Osteocyte (in vitro differentiated cells): ENCODE results near the gene FGL2. TPM values are rescaled to one million over a fixed set of nuclear protein-coding genes. Genes with fewer than 3 reads are reported as not detected.
"Not testable (repeated sequence)": the region's sequence is repeated elsewhere in the genome, so short reads cannot be mapped to it uniquely, and the experiment has no call there.

Experiments
- DNase-seq: peaks from one replicate; pipeline ENCODE4 v3.0.0; 2021; ENCODE audit warnings: mixed read lengths; ENCODE audit not compliant: unreplicated experiment; ENCODE audit errors: extremely low spot score
- H3K27ac Mint-ChIP-seq: one replicate; pipeline ENCODE4 v1.8.0; 2021; ENCODE audit warnings: mild to moderate bottlenecking, mixed read lengths; ENCODE audit not compliant: unreplicated experiment
- H3K27me3 Mint-ChIP-seq: one replicate; pipeline ENCODE4 v1.8.0; 2021; ENCODE audit warnings: mixed read lengths; ENCODE audit not compliant: unreplicated experiment
- H3K36me3 Mint-ChIP-seq: one replicate; pipeline ENCODE4 v1.8.0; 2021; ENCODE audit warnings: mixed read lengths; ENCODE audit not compliant: unreplicated experiment
- H3K4me1 Mint-ChIP-seq: one replicate; pipeline ENCODE4 v1.8.0; 2021; ENCODE audit warnings: mixed read lengths; ENCODE audit not compliant: unreplicated experiment
- H3K4me3 Mint-ChIP-seq: one replicate; pipeline ENCODE4 v1.8.0; 2021; ENCODE audit warnings: mild to moderate bottlenecking, moderate library complexity, mixed read lengths; ENCODE audit not compliant: unreplicated experiment
- H3K9me3 Mint-ChIP-seq: one replicate; pipeline ENCODE4 v1.8.0; 2021; ENCODE audit warnings: mixed read lengths; ENCODE audit not compliant: unreplicated experiment
- CTCF ChIP-seq: fragments of 200-600 bp; sonication (generic); IDR thresholded peaks from 2 replicates; pipeline ENCODE4 v1.5.0; 2021; ENCODE audit warnings: antibody characterized with exemption, mild to moderate bottlenecking, moderate library complexity
- total RNA-seq: library from RNA; stranded (reverse); gene quantifications from 2 replicates; pipeline ENCODE4 v1.2.1, GENCODE V29; 2021

Gene FGL2
- total RNA-seq, 1 donor from 2014 or later = 0.16 TPM

- Mint-ChIP-seq H3K4me3 (no peak overlapping the region), H3K9me3 (no peaks in the 10 kb centered on the region), H3K36me3 (peaks cover 3% of the 10 kb centered on the region), H3K27me3 (no peaks in the 10 kb centered on the region), H3K4me1 (peaks cover 9% of the 10 kb centered on the region), H3K27ac (no peak overlapping the region)
- no peak for DNase-seq
- TF ChIP-seq CTCF = no peak
Observed at GRCh38 chr7:77238703-77239136, 39.1 kb upstream of the FGL2 start.

- no peak overlapping the region for H3K27ac Mint-ChIP-seq
- TF ChIP-seq CTCF = no peak
- H3K4me3 Mint-ChIP-seq = no peak overlapping the region
Observed at GRCh38 chr7:77235276-77235675, 35.7 kb upstream of the FGL2 start.

GRCh38 chr7:77232467-77232866, 32.8 kb upstream of the FGL2 start:
- DNase-seq = no peak
- H3K27ac Mint-ChIP-seq = no peak overlapping the region
- peaks cover 11% of the 10 kb centered on the region for H3K9me3 Mint-ChIP-seq
- no peaks in the 10 kb centered on the region for H3K27me3 Mint-ChIP-seq
- no peak overlapping the region for H3K4me3 Mint-ChIP-seq
- H3K36me3 Mint-ChIP-seq = no peaks in the 10 kb centered on the region
- no peak for TF ChIP-seq CTCF
- H3K4me1 Mint-ChIP-seq = no peaks in the 10 kb centered on the region

More at GRCh38 chr7:77235276-77235675, 35.7 kb upstream of the FGL2 start:
- no peak for DNase-seq
- Mint-ChIP-seq H3K9me3 (peaks cover 7% of the 10 kb centered on the region), H3K27me3 (no peaks in the 10 kb centered on the region), H3K4me1 (peaks cover 9% of the 10 kb centered on the region), H3K36me3 (no peaks in the 10 kb centered on the region)

- not testable (repeated sequence) for H3K27ac Mint-ChIP-seq, H3K27me3 Mint-ChIP-seq
Observed at GRCh38 chr7:77228795-77229194, 29.2 kb upstream of the FGL2 start.

GRCh38 chr7:77226357-77226839, 26.8 kb upstream of the FGL2 start:
- Mint-ChIP-seq H3K4me1 (peaks cover 2% of the 10 kb centered on the region), H3K36me3 (no peaks in the 10 kb centered on the region), H3K4me3 (no peak overlapping the region), H3K27me3 (no peaks in the 10 kb centered on the region), H3K27ac (no peak overlapping the region), H3K9me3 (peaks cover 11% of the 10 kb centered on the region)
- TF ChIP-seq CTCF = no peak
- no peak for DNase-seq

More at GRCh38 chr7:77228795-77229194, 29.2 kb upstream of the FGL2 start:
- peaks cover 11% of the 10 kb centered on the region for H3K9me3 Mint-ChIP-seq
- not testable (repeated sequence) for H3K4me3 Mint-ChIP-seq, H3K36me3 Mint-ChIP-seq, DNase-seq, H3K4me1 Mint-ChIP-seq

GRCh38 chr7:77223261-77223660, 23.6 kb upstream of the FGL2 start:
- Mint-ChIP-seq H3K9me3 (peaks cover 6% of the 10 kb centered on the region), H3K27me3 (no peaks in the 10 kb centered on the region), H3K36me3 (peaks cover 3% of the 10 kb centered on the region), H3K4me1 (peaks cover 2% of the 10 kb centered on the region), H3K27ac (no peak overlapping the region), H3K4me3 (no peak overlapping the region)
- TF ChIP-seq CTCF = no peak
- no peak for DNase-seq
